ENCODE data around the gene PANK4. TPM values are rescaled to one million over a fixed set of nuclear protein-coding genes. Genes with fewer than 3 reads are reported as not detected.

The PANK4 gene
- polyA plus RNA-seq, 2 of the 4 experiments (the other 2 are of a cell fraction), result 8.1 to 13.8 TPM

DNA sequence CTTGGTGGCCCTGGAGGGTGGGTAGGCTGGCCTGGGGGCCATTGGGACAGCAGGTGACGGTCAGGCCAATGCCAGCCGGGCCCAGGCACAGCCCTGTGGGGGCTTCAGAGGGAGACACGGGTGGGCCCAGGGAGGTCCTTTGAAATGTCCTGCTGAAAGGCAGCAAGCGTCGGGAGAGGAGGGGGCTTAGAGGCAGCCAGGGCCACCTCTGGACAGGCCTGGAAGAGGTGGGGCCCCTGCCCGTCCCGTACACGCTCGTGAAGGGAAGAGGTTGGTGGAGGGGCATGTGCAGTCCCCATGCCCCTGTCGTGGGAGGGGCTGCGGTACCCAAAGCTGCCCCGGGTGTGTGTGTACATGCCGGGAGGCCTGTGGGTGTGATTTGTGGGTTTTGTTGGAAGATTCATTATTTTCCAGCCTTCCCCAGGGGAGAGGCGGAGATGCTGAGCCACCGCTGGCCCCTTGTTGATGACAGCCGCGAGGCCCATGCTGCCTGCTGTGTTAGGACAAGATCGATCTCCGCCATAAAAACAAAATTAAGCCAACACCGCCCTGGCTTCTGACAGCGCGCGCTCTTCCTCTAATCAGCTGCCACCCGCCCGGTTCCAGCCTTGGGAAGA lies 53.7 kb downstream of the PANK4 start (continued):
- TF ChIP-seq, protein P1, sequence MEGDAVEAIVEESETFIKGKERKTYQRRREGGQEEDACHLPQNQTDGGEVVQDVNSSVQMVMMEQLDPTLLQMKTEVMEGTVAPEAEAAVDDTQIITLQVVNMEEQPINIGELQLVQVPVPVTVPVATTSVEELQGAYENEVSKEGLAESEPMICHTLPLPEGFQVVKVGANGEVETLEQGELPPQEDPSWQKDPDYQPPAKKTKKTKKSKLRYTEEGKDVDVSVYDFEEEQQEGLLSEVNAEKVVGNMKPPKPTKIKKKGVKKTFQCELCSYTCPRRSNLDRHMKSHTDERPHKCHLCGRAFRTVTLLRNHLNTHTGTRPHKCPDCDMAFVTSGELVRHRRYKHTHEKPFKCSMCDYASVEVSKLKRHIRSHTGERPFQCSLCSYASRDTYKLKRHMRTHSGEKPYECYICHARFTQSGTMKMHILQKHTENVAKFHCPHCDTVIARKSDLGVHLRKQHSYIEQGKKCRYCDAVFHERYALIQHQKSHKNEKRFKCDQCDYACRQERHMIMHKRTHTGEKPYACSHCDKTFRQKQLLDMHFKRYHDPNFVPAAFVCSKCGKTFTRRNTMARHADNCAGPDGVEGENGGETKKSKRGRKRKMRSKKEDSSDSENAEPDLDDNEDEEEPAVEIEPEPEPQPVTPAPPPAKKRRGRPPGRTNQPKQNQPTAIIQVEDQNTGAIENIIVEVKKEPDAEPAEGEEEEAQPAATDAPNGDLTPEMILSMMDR (IDR thresholded peaks at IDR 0.05), result no peak

DNA sequence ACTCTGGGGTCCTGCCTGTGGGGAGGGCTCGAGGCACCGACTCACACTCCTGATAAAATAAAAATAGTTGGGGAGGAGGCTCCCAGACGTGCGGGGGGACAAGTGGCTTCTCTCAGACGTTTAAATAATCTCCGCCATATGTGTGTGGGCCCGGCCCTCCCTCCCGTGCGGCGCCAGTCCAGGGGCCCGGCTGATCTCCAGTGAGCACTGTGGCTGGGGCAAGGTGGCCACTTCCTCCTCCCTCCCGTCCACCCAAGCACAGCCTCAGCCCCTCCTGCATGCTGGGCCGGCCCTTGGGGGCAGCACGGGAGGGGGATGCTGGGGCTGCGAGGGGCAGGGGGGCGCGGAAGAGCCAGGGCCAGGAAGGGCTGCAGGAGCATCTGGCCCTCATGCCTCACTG lies 54.3 kb downstream of the PANK4 start:
- no peak for DNase-seq (ENCODE audit: low read depth in 1 of 2, low spot score in 1 of 2)
- Histone ChIP-seq H3K4me1 (peaks cover 3% of the 10 kb centered on the region; the same call in 1 of the 3 replicates), H3K9me3 (no peaks in the 10 kb centered on the region), H3K27ac (no peak overlapping the region), H3K4me3 (no peak overlapping the region), H3K4me2 (no peak overlapping the region)
- TF ChIP-seq CEBPB (IDR thresholded peaks at IDR 0.05) (no peak), PHF8 (IDR thresholded peaks at IDR 0.05; ENCODE audit: borderline replicate concordance, low read depth) (no peak), POLR2AphosphoS2 (conservative IDR thresholded peaks at IDR 0.05; ENCODE audit: low read length) (no peak), ESRRA (IDR thresholded peaks at IDR 0.05; ENCODE audit: borderline replicate concordance, low read length) (no peak), CHD4 (IDR thresholded peaks at IDR 0.05; ENCODE audit: borderline replicate concordance) (no peak), RNF2 (IDR thresholded peaks at IDR 0.05; ENCODE audit: borderline replicate concordance, low read depth) (no peak), MAZ (IDR thresholded peaks at IDR 0.05; ENCODE audit: borderline replicate concordance, low read depth, low read length) (no peak), ZSCAN20 (CRISPR knock-in tag; IDR thresholded peaks at IDR 0.05) (no peak), POLR2A (IDR thresholded peaks at IDR 0.05; ENCODE audit: low read length) (no peak), HOXB5 (CRISPR knock-in tag; IDR thresholded peaks at IDR 0.05) (no peak), RFX5 (IDR thresholded peaks at IDR 0.05) (no peak), GATA3 (IDR thresholded peaks at IDR 0.05; ENCODE audit: borderline replicate concordance) (no peak)
- TF ChIP-seq, protein P2, sequence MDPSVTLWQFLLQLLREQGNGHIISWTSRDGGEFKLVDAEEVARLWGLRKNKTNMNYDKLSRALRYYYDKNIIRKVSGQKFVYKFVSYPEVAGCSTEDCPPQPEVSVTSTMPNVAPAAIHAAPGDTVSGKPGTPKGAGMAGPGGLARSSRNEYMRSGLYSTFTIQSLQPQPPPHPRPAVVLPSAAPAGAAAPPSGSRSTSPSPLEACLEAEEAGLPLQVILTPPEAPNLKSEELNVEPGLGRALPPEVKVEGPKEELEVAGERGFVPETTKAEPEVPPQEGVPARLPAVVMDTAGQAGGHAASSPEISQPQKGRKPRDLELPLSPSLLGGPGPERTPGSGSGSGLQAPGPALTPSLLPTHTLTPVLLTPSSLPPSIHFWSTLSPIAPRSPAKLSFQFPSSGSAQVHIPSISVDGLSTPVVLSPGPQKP (IDR thresholded peaks at IDR 0.05; ENCODE audit: low read depth, low read length), result no peak
- TF ChIP-seq, protein P3, sequence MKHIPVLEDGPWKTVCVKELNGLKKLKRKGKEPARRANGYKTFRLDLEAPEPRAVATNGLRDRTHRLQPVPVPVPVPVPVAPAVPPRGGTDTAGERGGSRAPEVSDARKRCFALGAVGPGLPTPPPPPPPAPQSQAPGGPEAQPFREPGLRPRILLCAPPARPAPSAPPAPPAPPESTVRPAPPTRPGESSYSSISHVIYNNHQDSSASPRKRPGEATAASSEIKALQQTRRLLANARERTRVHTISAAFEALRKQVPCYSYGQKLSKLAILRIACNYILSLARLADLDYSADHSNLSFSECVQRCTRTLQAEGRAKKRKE (CRISPR knock-in tag; IDR thresholded peaks at IDR 0.05; ENCODE audit: low read depth), result no peak
- TF ChIP-seq, protein P4, sequence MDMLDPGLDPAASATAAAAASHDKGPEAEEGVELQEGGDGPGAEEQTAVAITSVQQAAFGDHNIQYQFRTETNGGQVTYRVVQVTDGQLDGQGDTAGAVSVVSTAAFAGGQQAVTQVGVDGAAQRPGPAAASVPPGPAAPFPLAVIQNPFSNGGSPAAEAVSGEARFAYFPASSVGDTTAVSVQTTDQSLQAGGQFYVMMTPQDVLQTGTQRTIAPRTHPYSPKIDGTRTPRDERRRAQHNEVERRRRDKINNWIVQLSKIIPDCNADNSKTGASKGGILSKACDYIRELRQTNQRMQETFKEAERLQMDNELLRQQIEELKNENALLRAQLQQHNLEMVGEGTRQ (IDR thresholded peaks at IDR 0.05), result no peak
- TF ChIP-seq, protein P5, sequence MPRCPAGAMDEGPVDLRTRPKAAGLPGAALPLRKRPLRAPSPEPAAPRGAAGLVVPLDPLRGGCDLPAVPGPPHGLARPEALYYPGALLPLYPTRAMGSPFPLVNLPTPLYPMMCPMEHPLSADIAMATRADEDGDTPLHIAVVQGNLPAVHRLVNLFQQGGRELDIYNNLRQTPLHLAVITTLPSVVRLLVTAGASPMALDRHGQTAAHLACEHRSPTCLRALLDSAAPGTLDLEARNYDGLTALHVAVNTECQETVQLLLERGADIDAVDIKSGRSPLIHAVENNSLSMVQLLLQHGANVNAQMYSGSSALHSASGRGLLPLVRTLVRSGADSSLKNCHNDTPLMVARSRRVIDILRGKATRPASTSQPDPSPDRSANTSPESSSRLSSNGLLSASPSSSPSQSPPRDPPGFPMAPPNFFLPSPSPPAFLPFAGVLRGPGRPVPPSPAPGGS (IDR thresholded peaks at IDR 0.05), result no peak
- no peak for FAIRE-seq
- CTCF ChIA-PET, result interaction anchor here (1.8 to 4.6 kb wide), 2 partner anchors 26 to 75 kb away, joined by 4 to 27 read pairs; no protein-coding TSS in a partner anchor
- WGBS (ENCODE audit: missing lambda C conversion rate), result 75% methylated on average over 9 of the region's 17 CpGs
- ATAC-seq, result no peak
- POLR2A ChIA-PET, result no interaction called here

DNA sequence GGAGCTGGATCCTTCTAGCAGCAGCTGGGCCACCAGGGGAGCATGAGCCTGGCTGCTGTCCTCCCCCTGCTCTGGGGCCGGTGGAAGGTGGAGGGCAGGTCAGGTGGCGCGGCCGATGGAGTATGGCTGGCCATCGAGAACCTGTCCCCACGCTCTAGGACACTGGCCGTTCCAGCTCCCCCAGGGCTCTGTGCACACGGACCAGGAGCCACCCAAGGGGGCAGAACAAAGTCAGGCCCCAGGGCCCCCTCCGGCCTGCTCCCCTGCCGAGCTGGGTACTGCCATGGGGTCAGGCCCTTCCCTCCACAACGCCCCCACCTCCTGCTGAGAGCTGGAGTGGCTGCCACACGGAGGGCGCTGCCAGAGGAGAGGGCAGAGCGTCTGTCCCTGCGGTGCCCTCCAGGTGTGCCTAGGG lies 54.8 kb downstream of the PANK4 start:
- no peak for DNase-seq (ENCODE audit: low read depth in 1 of 2, low spot score in 1 of 2)
- POLR2A ChIA-PET, result no interaction called here
- 71% methylated on average over 1 of the region's 15 CpGs for WGBS (ENCODE audit: missing lambda C conversion rate)
- no peak overlapping the region for H3K4me2 ChIP-seq
- no peaks in the 10 kb centered on the region for H3K9me3 ChIP-seq
- peaks cover 8% of the 10 kb centered on the region; the same call in 2 of the 3 replicates for H3K4me1 ChIP-seq
- CTCF ChIA-PET, result interaction anchor here (1.8 to 4.6 kb wide), 2 partner anchors 26 to 76 kb away, joined by 4 to 27 read pairs; no protein-coding TSS in a partner anchor
- no peak for ATAC-seq
- FAIRE-seq, result no peak
- no peak overlapping the region for H3K4me3 ChIP-seq
- no peak overlapping the region for H3K27ac ChIP-seq
- TF ChIP-seq, protein P6, sequence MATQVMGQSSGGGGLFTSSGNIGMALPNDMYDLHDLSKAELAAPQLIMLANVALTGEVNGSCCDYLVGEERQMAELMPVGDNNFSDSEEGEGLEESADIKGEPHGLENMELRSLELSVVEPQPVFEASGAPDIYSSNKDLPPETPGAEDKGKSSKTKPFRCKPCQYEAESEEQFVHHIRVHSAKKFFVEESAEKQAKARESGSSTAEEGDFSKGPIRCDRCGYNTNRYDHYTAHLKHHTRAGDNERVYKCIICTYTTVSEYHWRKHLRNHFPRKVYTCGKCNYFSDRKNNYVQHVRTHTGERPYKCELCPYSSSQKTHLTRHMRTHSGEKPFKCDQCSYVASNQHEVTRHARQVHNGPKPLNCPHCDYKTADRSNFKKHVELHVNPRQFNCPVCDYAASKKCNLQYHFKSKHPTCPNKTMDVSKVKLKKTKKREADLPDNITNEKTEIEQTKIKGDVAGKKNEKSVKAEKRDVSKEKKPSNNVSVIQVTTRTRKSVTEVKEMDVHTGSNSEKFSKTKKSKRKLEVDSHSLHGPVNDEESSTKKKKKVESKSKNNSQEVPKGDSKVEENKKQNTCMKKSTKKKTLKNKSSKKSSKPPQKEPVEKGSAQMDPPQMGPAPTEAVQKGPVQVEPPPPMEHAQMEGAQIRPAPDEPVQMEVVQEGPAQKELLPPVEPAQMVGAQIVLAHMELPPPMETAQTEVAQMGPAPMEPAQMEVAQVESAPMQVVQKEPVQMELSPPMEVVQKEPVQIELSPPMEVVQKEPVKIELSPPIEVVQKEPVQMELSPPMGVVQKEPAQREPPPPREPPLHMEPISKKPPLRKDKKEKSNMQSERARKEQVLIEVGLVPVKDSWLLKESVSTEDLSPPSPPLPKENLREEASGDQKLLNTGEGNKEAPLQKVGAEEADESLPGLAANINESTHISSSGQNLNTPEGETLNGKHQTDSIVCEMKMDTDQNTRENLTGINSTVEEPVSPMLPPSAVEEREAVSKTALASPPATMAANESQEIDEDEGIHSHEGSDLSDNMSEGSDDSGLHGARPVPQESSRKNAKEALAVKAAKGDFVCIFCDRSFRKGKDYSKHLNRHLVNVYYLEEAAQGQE (IDR thresholded peaks at IDR 0.05), result no peak
- TF ChIP-seq, protein P4 (IDR thresholded peaks at IDR 0.05), result no peak
- TF ChIP-seq TFCP2L1 (CRISPR knock-in tag; IDR thresholded peaks at IDR 0.05) (no peak), ZSCAN20 (CRISPR knock-in tag; IDR thresholded peaks at IDR 0.05) (no peak), RARB (CRISPR knock-in tag; IDR thresholded peaks at IDR 0.05) (no peak), CEBPB (IDR thresholded peaks at IDR 0.05) (no peak)
- TF ChIP-seq, protein P7, sequence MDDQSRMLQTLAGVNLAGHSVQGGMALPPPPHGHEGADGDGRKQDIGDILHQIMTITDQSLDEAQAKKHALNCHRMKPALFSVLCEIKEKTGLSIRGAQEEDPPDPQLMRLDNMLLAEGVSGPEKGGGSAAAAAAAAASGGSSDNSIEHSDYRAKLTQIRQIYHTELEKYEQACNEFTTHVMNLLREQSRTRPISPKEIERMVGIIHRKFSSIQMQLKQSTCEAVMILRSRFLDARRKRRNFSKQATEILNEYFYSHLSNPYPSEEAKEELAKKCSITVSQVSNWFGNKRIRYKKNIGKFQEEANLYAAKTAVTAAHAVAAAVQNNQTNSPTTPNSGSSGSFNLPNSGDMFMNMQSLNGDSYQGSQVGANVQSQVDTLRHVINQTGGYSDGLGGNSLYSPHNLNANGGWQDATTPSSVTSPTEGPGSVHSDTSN (IDR thresholded peaks at IDR 0.05), result no peak

All from A549 (cell line).